Fibroblast of lung (primary cell): ENCODE measurements around the gene DOC2B.
"Not testable (repeated sequence)": the region's sequence is repeated elsewhere in the genome, so short reads cannot be mapped to it uniquely, and the experiment has no call there.

Source experiments
- EZH2 ChIP-seq: IDR thresholded peaks from 2 replicates; pipeline ENCODE4 v1.5.1; 2012; ENCODE audit warnings: low read length, control low read depth, mild to moderate bottlenecking; ENCODE audit errors: missing control alignments
- TF ChIP-seq, protein P1 (sequence below), 2 donors: IDR thresholded peaks in 1 of 2; conservative IDR thresholded peaks in 1 of 2; 1 replicate in 1 of 2; 2 replicates in 1 of 2; pipeline ENCODE4 v1.5.1; 2011 to 2012; ENCODE audit warnings: low read length in 2 of 2, control low read depth in 1 of 2, inconsistent platforms in 1 of 2, low read depth in 1 of 2, mild to moderate bottlenecking in 1 of 2

DNA sequence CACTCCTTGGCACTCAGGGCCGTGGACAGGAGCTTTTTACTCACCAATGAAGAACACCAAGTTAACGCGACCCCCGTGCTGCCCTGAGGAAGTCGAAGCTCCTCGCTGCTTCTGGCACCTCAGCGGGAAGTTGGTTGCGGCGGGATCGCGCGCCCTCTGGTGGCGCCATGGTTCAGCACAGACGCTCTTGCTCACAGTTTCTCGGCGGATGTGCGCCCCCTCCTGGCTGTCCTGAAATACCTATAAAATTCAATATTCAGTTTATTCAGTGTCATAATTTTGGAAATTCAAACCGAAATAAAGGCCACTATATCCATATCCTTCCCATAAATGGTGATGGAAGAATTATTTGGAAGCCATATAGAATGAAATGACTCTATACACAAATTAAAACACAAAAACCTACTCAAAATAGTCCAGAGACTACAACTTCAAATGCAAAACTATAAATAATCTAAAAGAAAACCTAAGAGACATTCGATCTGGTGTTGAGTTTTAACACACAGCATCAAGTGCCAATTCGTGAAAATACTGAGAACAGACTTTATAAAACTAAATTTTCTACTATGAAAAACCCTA is 63.0 kb downstream of the DOC2B start:
- TF ChIP-seq, protein P1, sequence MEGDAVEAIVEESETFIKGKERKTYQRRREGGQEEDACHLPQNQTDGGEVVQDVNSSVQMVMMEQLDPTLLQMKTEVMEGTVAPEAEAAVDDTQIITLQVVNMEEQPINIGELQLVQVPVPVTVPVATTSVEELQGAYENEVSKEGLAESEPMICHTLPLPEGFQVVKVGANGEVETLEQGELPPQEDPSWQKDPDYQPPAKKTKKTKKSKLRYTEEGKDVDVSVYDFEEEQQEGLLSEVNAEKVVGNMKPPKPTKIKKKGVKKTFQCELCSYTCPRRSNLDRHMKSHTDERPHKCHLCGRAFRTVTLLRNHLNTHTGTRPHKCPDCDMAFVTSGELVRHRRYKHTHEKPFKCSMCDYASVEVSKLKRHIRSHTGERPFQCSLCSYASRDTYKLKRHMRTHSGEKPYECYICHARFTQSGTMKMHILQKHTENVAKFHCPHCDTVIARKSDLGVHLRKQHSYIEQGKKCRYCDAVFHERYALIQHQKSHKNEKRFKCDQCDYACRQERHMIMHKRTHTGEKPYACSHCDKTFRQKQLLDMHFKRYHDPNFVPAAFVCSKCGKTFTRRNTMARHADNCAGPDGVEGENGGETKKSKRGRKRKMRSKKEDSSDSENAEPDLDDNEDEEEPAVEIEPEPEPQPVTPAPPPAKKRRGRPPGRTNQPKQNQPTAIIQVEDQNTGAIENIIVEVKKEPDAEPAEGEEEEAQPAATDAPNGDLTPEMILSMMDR (conservative IDR thresholded peaks at IDR 0.05 in 1 of 2, IDR thresholded peaks at IDR 0.05 in 1 of 2; ENCODE audit: low read depth in 1 of 2, low read length in 2 of 2): peak; percentile 42 to 54
- not testable (repeated sequence) for TF ChIP-seq EZH2
